GM21717 (cell line): ENCODE measurements around the gene ARHGDIB.

Source experiments
- ATAC-seq: cut with Tn5 transposase; IDR thresholded peaks from one replicate; pipeline ENCODE4 v1.9.1; 2021; ENCODE audit warnings: mild to moderate bottlenecking, moderate library complexity; ENCODE audit not compliant: unreplicated experiment

ARHGDIB gene

DNA sequence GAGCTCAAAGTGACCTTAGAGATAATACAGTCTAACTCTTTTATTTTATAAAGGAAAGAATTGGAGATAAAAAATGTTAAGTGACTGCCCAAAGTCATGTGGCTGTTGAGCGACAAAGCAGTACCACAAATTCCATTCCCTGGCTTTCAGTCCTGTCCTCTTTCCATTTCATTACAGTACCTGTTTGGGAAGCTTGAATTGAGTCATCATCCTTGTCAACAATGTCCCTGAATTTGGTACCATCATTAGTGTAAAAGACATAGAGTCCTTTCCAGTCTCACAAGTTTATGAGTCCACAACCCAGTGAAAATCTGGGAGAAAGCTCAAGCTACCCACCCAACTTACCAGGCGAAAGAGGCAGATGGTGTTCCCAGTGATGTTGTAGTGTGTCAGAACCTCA lies 26.9 kb downstream of the ARHGDIB start:
- no peak for ATAC-seq

DNA sequence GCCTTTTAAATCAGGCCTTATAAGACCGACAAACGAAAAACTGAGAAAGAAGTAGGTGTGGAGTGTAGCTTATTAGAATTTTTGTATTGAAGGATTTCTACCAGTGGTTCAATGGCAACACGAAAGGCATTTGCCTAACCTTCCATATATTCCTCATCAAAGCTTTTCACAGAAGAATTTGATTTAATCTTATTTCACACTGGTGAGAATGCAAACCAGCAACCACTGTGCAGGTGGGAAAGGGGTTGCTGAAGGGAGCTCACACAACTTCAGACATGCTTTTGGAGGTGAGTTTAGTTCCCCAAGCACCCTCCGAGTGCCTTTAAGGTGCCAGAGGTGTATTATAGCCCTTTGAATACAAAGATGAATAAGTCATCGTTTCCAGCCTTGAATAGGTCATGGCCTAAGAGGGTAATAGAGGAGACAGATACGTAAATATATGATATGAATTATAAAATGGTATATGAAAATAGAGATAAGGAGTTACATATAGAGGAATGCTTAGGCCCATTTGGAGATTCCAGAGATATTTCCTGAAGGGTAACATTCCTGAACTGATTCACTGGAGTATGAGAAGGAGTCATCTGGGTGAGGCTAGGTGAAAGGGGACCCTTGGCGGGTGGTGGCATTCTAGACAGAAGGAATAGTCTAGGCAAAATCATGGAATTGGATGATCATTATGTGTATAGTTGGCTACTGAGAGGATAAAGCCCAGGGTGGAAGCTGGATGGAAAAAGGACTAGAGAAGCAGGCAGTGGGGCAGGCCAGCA lies 29.4 kb downstream of the ARHGDIB start:
- no peak for ATAC-seq

DNA sequence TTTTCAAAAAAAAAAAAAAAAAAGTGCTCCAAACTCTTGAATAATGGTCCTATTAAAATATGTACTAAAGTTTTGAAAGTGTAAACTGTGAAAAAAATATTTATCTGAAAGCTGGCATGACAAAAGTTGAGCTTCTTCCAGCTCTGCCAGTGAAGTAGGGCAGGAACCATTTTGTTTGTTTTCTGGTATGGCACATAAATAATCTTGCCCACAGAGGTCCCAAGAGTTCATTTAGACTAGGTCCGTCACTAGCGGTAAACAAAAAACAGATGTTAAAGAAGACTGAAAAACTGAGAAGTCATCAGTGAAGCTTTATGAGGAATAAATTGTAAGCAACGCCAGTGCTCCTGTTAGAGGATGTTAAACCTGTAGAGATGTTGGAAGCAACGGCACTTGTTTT lies 30.0 kb downstream of the ARHGDIB start:
- no peak for ATAC-seq

DNA sequence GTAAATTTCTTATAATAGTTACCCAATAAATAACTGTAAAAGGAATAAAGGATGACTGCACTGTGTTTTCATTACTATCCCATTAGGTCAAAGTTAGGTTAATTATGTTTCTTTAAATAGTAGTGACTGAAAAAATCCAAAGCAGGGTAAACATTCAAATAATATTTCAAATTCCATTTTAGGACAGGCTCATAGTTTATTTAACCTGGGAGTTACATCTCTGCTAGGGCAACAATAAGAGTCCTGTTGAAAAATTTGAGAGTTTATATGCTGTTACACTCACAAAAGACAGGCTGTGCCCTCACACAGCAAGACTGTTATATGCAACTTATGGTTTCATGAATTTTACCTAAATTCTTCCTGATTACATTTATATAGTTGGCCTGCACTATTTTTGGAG lies 31.1 kb downstream of the ARHGDIB start:
- no peak for ATAC-seq

DNA sequence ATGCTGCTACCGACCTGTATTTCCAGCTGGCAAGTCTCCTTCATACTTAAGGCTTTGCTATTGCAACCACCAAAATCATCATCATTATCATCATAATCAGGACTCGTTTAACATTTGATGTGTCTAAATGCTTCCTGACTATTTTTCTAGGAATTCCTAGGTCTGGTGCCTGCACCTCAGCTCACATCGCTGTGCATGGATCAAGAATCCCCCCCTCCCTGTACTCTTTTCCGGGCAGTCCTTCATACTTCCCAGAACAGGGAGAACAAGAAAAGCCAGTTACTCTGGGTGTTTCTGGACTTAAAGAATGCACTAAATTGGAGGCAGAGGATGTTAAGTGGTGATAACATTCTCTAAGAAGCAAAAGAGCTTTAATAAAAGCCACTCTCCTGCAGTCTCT lies 32.5 kb downstream of the ARHGDIB start:
- no peak for ATAC-seq

DNA sequence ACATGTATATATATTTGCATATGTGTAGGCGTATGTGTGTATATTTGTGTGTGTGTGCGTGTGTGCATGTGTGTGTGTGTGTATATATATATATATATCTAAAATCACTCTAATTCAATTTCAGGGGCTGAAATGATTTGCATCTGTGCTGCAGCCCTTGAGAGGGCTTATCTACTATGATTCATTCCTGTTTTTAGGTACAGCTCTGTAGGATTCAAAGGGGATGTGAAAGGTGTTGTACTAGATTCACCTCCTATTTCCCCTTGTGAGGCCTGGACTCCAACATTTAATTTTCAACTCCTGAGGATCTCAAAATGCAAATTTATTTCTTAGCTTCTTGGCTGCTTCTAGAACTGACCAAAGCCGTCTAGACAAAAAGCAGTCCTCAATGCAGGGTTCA lies 34.1 kb downstream of the ARHGDIB start:
- no peak for ATAC-seq

DNA sequence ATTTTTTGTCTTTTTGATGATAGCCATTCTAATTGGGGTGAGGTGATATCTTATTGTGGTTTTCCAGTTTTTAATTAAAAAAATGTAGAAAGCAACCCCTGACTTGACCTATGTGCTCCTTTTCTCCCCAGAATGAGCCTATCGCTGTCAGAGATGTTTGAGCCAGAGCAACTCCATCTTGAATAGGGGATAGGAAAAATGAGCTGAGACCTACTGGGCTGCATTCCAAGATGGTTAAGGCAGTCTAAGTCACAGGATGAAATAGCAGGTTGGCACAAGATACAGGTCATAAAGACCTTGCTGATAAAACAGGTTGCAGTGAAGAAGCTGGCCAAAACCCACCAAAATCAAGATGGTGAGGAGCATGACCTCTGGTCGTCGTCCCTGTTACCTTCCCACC lies 36.9 kb downstream of the ARHGDIB start:
- no peak for ATAC-seq

DNA sequence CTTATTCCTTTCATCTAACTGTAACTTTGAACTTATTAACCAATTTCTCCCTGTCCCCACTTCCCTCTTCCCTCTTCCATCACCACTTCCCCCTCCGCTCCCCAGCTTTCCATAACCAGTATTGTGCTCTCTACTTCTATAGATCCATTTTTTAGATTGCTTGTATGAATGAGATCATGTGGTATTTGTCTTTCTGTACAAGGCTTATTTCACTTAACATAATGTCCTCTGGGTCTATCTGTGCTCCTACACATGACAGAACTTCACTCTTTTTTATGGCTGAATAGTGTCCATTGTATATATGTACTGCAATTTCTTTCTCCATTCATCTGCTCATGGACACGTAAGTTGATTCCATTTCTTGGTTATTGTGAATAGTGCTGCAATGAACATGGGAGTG lies 37.5 kb downstream of the ARHGDIB start:
- no peak for ATAC-seq

DNA sequence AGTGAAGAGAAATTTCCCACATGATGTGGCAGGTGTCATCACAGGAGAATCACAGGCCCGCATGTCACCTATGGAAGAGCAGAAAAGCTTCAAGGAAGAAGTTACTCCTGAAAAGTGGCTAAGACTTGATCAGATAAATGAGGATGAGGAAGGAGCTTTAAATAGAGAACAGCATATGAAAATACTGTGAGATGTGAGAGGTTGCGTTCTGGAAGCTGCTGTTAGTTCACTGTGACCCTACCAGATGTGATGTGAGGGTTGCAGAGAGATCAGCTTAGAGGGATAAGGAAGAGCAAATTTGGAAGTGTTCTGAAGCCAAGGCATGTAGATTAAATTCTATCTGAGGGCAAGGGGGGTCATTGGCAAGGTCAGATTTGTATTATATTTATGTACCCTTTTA lies 40.2 kb downstream of the ARHGDIB start:
- no peak for ATAC-seq

DNA sequence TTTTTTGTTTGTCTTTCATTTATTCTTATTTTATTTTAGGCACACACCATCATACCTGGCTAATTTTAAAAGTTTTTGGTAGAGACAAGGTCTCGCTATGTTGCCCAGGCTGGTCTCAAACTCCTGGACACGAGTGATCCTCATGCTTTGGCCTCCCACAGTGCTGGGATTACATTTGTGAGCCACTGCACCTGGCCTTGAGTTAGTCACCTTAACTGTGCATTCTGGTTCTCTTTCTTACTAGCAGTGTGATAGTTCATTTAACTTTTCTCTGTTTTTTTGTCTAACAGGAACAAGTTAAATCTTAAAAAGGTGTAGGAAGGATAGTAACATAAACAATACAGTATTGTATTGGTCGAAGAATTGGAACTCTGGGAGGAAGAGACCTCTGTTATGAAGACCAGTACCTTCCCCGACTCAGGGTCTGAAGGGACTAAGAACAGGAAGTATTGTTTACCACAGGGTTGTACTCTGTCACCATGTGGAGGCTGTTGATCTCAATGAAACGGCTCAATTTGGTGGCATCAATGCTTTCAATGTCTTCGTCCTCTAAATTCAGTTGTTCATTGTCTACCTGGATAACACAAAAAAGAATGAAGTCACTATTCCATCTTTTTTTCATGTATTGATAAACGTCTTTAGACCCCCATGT lies 40.8 kb downstream of the ARHGDIB start:
- ATAC-seq = no peak

DNA sequence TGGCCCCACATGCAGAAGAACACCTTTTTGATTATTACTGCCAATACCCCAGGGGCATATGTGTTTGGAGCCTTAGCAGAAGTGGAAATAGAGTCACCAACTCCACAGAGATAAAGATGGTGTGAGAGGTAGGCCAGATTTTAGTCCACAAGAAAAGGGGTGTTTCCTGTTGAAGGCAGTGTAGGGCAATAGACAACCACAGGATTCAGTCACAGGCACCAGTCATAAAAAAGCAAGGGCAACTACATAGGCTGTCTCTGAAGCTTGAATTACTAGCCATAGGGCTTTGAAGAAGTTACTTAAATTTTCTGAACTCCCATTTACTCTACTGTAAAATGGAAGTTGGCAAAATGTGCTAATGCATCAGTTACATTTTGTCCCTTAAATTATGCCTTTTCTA lies 41.9 kb downstream of the ARHGDIB start:
- ATAC-seq = no peak

DNA sequence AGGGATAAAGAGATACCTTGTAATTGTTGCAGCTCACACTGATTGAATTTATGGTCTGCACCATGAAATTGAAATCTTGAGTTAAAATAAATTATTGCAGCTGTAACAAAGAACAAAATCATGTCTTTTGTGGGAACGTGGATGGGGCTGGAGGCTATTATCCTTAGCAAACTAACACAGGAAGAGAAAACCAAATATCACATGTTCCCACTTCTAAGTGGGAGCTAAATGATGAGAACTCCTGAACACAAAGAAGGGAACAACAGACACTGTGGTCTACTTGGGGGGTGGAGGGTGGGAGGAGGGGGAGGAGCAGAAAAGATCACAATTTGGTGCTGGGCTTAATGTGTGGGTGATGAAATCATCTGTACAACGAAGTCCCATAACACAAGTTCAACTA lies 45.7 kb downstream of the ARHGDIB start:
- ATAC-seq = no peak

DNA sequence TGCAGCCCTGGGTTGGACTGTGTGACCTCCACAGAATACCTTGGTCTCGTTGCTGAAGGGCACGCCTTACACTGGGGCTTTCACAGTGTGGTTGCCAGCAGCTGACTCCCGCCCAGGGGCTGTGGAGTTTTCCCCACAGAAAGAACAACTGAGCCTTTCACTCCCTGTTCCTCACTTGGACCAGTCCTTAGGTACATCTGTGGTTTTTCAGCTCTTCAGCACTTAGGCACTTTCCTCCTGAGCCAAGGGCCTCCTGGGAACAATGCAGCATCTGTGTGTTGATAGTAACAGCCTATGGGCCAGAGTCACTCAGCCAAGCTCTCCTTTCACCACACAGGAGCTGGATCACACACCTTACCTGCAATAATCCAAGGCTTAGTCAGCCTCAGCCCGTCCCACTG lies 48.0 kb downstream of the ARHGDIB start:
- no peak for ATAC-seq

DNA sequence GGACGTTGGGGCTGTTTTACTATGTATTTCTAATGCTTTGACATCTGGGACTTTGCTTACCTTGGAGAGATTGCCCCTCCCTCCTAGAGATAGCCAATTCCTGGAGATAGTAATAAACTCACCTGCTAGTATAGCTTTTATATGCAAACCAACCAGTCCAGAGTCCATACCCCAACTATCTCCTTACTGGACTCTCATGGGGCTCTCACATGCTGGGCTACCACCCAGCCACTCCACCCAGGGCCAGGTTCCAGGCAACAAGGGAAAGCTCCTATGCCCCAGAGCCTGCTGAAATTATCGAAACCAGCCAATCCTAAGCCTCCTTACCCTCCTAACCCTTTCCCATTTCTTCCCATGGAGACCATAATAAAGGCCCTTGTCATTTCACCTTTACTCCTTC lies 50.3 kb downstream of the ARHGDIB start:
- no peak for ATAC-seq

DNA sequence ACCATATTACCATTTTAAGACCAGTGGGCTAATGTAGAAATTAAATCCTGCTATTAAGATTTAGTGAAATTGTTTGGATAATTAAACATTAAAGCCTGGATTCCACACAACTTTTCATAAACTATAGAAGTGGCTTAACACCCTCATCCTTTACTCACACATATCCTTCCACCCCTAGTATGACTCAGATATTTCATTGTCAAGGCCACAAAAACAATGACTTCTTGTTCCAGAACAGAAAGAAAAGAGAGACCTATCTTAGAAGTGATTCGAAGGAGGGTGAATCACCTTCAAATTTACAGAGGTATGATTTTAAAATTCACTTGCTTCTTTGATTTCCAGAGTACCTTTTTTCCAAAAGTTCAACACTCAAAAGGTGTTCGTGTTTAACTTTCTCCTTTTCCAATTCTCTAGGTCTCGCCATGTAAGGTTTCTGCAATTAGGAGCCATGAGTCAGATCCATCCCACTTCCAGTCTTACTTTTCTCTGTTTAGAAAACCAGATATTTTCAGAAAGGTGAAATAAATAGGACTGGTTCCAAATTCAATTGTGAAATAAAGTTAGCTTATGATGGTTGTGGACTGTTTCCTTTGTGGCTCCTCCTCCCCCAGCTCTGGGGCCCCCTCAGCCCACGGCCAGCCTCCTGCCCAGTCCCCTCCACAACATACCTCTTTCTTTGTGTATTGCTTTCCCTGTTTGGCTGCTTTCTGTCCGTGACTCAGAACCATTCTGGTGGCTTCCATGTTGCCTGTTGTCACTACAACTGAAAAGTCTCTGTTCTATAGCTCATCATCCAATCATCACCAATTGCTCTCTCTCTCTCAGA lies 51.1 kb downstream of the ARHGDIB start:
- no peak for ATAC-seq

DNA sequence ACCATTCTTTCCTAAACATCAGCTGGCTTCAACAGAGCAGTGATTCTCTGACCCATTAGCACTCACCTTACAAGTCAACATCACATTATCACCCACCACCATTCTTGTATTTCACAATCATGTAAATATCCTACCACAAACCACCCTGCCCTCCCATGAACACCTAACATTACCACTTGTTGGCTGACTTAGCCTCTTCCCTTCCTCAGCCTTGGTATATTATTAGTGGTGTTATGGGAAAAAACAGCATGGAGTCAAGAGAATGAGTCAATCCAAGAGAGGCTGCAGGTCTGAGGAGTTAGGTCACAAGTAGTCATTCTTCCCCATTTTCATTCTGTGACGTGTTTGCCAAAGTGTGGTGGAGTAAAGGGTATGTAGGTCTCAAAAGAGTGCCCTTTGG lies 53.4 kb downstream of the ARHGDIB start:
- ATAC-seq = no peak

DNA sequence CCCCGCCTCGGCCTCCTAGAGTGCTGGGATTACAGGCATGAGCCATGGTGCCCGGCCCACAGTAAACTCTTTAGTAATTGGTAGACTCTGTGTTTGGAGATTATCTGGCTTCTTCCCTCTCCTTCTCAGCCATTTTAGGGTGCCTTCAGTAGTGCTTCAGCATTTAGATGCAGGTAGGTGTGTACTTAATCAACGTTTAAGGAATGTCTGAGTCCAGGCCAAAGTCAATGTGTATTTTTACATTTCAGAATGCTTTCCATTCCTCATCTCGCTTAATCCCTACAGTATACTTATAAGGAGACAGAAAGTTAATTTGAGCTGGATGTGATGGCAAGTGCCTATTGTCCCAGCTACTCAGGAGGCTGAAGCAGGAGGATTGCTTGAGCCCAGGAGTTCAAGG lies 55.3 kb downstream of the ARHGDIB start:
- ATAC-seq = no peak

DNA sequence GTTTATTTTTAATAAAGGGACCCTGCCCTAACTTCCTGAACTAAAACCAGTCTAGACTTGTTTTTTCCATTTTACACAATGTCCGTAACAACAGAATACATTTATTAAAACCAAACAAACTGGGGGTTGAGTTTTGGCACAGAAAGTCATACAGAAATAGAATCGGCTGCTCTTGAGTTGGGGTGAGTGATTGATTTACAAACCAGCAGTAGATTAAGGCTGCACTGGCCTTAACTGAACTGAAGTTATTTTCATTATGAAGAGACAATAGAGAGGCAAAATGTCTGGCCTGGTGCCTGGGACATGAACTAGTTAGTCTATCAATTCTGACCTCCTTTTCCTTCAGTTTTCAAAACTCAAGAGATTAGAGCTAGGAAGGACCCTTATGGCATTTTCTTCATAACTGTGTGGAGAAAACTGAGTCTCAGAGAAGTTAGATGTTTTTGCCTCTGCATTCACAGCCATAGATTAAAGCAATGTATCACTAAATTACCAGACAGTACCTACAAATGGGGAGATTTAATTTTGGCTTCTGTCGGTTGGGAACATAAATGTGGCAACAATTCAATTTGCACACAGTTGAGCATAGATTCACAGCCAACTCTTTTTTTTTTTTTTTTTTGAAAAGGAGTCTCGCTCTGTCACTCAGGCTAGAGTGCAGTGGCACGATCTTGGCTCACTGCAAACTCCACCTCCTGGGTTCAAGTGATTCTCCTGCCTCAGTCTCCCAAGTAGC lies 56.0 kb downstream of the ARHGDIB start:
- ATAC-seq = no peak

DNA sequence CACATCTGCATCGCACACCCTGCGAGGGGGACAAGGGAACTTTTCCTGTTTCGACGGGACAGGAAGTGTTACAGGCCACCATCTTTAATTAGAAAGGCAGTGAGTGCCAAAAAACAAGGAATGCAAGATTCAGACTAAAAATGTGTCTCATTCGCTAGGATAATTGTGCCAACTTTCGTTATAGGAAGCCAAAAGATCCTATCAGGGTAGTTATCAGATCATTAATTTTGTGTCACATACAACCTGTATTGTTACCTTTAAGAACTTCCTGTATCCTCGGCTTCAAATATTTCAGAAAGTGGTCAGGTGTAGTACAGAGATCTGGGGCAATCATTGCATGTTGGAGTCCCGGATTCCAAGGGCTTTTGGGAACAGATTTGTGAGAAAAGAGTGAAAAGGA lies 56.5 kb downstream of the ARHGDIB start:
- ATAC-seq = no peak

DNA sequence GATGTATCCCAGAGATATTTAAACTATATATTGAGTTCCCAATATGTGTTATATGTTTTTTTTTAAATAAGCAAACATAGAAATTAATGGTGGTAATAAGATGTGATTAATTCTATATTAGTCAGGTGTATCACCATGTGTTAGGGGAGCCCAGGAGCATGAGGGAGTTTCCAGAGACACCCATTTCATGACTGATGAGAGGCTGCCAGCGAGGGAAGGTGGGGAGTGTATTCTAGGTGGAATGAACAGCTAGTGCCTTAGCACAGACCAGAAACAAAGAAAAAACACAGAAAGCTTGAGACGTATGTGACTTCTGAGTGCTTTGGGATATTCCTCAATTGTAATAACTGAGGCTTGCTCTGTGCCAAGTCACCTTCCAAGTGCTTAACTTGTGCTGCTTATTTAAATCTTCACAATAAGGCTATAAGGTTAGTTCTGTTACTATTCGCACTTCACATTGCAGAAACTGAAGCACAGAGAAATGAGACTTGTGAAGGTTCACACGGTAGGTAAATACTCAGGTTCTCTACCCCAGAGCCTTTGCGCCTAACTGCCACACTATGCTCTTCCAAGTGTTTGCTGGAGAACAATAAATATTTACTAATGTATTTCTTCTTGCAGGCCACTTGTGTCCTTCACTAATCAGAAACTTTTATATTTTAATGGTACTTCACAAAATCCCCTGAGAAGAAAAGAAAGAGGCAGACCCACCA lies 57.9 kb downstream of the ARHGDIB start:
- ATAC-seq = no peak

DNA sequence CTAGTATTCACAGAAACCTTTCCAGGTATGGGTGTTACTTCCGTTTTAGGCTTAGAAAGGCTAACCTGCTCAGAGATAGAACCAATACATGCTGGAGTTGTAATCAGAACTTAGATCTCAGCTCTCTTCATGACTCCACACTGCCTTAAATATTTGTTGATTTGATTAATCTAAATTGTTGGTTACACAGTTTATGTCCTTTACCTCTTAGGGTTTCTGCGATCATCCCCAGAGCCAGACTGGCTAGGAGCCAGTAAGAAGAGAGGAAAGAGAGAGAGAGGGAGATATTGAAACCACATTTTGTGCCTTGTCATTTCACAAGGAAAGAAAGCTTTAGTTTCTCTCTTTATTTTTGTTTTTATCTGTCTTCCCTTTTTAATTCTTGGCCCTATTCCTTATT lies 58.9 kb downstream of the ARHGDIB start:
- no peak for ATAC-seq
